ENCODE data around the gene TBC1D22A.

DNA sequence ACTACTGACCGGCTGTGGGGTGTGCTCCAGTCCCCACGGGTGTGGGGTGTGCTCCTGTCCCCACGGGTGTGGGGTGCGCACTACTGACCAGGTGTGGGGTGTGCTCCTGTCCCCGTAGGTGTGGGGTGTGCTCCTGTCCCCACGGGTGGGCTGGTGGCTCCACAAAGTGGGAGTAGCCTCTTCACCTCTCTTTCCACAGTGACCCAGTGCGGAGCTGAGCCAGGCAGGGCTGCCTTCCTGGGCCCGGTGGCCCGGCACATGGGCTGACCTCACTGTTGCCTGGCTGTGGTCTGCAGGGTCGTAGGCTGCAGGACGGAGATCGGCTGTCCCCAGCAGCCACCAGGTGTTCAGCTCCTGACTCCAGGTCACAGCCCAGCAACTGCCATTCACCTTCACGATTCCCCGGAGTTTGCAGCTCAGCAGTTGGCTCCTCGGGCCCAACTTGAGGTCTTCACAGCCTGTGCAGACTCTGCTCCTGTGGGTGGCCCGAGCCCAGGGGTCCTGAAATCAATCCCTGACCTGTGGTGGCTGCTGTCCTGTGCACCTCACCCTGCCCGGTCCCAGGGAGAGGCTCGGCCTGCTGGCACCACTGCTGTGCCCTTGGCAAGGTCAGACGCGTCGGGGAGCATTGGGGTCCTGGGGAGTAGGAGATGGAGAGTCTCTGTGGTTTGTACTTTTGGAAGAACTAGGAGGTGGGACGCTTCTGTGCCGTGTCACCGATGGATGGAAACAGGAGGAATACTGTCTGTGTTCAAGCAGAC, 414.3 kb downstream of the TBC1D22A start:
- TF ChIP-seq, protein P1, sequence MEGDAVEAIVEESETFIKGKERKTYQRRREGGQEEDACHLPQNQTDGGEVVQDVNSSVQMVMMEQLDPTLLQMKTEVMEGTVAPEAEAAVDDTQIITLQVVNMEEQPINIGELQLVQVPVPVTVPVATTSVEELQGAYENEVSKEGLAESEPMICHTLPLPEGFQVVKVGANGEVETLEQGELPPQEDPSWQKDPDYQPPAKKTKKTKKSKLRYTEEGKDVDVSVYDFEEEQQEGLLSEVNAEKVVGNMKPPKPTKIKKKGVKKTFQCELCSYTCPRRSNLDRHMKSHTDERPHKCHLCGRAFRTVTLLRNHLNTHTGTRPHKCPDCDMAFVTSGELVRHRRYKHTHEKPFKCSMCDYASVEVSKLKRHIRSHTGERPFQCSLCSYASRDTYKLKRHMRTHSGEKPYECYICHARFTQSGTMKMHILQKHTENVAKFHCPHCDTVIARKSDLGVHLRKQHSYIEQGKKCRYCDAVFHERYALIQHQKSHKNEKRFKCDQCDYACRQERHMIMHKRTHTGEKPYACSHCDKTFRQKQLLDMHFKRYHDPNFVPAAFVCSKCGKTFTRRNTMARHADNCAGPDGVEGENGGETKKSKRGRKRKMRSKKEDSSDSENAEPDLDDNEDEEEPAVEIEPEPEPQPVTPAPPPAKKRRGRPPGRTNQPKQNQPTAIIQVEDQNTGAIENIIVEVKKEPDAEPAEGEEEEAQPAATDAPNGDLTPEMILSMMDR (IDR thresholded peaks at IDR 0.05; ENCODE audit: poor library complexity, severe bottlenecking) = no peak
- TF ChIP-seq, protein P2, sequence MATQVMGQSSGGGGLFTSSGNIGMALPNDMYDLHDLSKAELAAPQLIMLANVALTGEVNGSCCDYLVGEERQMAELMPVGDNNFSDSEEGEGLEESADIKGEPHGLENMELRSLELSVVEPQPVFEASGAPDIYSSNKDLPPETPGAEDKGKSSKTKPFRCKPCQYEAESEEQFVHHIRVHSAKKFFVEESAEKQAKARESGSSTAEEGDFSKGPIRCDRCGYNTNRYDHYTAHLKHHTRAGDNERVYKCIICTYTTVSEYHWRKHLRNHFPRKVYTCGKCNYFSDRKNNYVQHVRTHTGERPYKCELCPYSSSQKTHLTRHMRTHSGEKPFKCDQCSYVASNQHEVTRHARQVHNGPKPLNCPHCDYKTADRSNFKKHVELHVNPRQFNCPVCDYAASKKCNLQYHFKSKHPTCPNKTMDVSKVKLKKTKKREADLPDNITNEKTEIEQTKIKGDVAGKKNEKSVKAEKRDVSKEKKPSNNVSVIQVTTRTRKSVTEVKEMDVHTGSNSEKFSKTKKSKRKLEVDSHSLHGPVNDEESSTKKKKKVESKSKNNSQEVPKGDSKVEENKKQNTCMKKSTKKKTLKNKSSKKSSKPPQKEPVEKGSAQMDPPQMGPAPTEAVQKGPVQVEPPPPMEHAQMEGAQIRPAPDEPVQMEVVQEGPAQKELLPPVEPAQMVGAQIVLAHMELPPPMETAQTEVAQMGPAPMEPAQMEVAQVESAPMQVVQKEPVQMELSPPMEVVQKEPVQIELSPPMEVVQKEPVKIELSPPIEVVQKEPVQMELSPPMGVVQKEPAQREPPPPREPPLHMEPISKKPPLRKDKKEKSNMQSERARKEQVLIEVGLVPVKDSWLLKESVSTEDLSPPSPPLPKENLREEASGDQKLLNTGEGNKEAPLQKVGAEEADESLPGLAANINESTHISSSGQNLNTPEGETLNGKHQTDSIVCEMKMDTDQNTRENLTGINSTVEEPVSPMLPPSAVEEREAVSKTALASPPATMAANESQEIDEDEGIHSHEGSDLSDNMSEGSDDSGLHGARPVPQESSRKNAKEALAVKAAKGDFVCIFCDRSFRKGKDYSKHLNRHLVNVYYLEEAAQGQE (IDR thresholded peaks at IDR 0.05; ENCODE audit: borderline replicate concordance) = no peak
- no peak for TF ChIP-seq EP300 (conservative IDR thresholded peaks at IDR 0.05; ENCODE audit: poor library complexity, severe bottlenecking)
- no peak for TF ChIP-seq POLR2AphosphoS5 (IDR thresholded peaks at IDR 0.05)
